GM13977 (cell line): ENCODE measurements around the gene OTOF.

Experiments
- DNase-seq: peaks from one replicate; pipeline ENCODE4 v3.0.0; 2012; ENCODE audit warnings: low spot score
- in situ Hi-C: fragments of 300-500 bp; cut with MboI; formaldehyde crosslinking; loops from one replicate; pipeline ENCODE4 v1.12.0; 2022; ENCODE audit warnings: low sequenced_read_pairs, low pct_unique_long_range_greater_than_20kb, mixed read lengths, inconsistent platforms; ENCODE audit not compliant: unreplicated experiment
- TF ChIP-seq, protein P1 (sequence below): IDR thresholded peaks from 2 replicates; pipeline ENCODE4 v1.5.1; 2012; ENCODE audit warnings: mild to moderate bottlenecking, control low read depth; ENCODE audit not compliant: insufficient read depth; ENCODE audit errors: extremely low read depth, missing control alignments

The OTOF gene

DNA sequence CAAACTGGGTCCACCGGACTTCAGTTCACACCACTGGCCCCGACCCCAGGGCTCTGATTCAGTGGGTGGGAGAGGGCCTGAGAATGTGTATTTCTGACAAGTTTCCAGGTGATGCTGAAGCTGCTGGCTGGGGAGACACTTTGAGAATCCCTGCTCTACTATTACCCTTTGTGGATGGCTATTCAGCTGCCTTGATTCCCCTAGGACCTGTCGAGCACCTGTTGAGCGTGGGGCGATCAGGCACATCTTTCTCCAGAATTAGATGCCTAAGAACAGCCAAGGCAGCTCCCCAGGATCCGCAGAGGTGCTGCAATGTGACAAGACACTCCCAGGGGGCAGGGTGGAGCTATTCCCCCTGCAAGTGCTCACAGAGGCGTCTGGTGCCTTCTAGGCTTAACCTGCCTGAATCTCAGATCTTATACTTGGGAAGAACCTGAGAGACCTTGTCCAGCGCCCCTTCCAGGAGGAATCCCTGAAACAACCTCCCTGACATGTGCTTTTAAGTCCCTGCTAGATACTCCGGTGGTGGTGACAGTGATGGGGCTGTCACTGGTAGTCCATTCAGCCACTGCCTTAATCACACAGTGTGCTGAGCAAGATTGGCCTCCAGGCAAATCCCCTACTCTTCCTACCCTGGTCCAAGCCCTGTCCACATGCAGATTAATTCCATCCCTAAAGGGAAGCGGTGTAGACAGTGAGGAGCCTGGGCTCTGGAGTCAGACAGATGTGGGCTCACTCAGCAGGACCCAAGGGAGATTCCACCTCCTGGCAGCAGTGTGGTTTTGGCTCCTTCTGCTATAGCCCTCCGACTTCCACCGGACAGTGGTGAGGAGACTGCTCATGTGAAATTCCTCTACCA is 43.4 kb upstream of the OTOF start:
- in situ Hi-C loops, result no loop called here
- TF ChIP-seq, protein P1, sequence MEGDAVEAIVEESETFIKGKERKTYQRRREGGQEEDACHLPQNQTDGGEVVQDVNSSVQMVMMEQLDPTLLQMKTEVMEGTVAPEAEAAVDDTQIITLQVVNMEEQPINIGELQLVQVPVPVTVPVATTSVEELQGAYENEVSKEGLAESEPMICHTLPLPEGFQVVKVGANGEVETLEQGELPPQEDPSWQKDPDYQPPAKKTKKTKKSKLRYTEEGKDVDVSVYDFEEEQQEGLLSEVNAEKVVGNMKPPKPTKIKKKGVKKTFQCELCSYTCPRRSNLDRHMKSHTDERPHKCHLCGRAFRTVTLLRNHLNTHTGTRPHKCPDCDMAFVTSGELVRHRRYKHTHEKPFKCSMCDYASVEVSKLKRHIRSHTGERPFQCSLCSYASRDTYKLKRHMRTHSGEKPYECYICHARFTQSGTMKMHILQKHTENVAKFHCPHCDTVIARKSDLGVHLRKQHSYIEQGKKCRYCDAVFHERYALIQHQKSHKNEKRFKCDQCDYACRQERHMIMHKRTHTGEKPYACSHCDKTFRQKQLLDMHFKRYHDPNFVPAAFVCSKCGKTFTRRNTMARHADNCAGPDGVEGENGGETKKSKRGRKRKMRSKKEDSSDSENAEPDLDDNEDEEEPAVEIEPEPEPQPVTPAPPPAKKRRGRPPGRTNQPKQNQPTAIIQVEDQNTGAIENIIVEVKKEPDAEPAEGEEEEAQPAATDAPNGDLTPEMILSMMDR, result peak; percentile 33
- DNase-seq, result peak; percentile 57

DNA sequence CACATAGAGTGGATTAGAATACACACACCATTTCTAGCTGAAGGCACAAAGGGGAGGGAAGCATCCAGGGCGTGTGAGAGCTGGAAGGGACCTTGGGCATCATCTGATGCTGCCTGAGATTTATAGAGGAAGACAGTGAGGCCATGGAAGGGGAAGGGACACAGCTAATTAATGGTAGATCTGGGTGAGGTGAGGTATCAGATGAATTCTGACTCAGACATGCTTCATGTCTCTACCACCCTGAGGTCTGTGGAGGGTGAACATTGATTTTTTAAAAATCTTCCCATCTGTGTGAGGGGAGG is 42.2 kb upstream of the OTOF start:
- DNase-seq, result no peak
- TF ChIP-seq, protein P1, result no peak
- in situ Hi-C loops, result no loop called here

DNA sequence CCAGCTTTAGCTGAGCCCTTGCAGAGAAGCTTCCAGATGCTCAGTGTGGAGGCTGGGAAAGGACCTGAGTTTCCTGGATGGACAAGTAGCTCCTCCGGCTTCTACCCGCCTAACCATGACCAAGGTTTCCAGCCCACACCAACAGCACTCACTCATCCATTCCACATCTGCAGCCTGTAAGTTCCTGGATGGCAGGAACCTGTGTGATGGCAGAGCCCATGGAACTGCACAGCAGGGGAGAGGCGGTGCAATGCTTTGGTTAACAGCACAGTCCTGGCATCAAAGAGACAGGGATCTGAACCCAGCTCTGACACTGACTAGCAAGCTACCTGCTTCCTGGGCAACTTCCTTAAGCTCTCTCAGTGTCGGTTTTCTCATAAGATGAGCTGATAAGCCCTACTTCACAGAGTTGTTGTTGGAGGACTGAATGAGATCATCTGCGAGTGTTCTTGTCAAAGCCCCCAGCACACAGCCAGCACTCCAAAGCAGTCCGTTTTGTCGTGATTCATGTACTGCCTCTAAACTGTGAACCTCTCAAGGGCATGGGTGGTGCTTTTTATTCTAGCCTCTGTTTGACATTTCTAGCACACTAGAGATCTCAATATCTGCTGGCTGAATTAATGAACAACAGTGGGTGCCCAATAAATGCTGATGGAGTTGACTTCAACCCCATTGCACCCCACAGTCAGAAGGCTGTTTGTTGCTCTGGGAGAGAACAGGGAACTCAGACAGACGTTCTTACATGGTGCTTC is 41.6 kb upstream of the OTOF start:
- DNase-seq, result no peak
- in situ Hi-C loops, result no loop called here
- TF ChIP-seq, protein P1, result no peak

DNA sequence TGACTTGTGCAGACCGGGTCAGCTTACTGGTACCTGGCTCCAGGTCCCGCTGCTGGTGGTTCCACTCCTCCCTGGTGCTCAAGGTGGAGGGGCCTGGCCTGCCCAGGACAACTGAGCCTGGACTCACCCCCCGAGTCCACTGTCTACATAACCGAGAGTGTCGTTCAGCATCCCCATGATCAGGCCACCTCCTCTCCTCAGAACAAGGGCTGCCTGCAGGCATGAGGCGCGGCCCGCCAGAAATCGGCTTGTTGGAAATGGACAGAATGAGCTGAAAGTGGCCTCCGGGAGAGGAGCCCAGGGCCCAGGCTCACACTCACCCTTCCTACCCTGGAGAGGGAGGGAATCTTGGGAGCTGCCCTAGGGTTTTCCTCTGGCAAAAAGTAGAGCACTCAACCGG is 38.9 kb upstream of the OTOF start:
- no peak for DNase-seq
- TF ChIP-seq, protein P1, result no peak
- in situ Hi-C loops, result no loop called here

DNA sequence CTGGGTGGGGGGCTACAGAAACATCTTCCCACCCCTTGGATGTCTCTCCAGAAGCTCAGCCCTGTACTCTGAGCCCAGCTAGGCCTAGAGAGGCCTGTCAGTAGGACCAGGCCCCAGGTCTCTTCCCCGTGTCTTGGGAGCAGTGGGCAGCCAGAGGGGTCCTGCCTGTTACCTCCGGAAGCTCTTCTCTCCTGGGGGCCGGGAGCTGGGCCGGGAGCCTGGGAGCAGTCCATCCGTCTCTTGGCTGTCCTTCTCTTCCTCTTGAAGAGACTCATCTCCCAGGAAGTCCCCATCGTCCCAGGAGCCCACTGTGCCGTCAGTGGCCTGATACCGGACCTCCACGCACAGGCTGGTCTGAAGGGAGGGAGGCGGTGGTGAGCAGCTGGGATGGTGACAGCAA is 38.3 kb upstream of the OTOF start:
- in situ Hi-C loops, result no loop called here
- TF ChIP-seq, protein P1, result no peak
- DNase-seq, result no peak

DNA sequence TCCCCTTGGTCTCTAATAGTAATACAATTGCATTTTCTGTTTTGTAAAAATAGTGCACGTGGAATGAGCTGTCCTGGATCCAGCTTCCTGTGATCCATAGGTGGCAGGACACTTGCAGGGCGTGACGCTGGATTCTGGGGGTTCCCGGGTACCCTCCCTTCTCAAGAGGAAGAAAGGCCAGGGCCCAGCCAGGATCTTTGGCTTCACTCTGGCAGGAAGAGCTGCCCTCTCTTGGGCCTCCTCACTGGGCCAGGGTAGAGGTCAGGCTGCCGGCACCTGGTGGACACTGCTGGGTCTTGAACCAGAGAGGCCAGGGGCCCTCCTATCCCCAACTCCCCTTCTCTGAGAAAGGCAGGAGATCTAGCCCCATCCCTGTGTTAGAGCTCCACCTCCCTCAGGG is 37.8 kb upstream of the OTOF start:
- in situ Hi-C loops, result no loop called here
- TF ChIP-seq, protein P1, result no peak
- no peak for DNase-seq
